GM12874 (cell line): ENCODE measurements around the gene SSPN.

Experiments used
- TF ChIP-seq, protein P1 (sequence below): IDR thresholded peaks from 2 replicates; pipeline ENCODE4 v1.5.1; 2011; ENCODE audit warnings: low read depth, mild to moderate bottlenecking, control low read depth, low read length, moderate library complexity; ENCODE audit not compliant: insufficient read depth

SSPN gene

DNA sequence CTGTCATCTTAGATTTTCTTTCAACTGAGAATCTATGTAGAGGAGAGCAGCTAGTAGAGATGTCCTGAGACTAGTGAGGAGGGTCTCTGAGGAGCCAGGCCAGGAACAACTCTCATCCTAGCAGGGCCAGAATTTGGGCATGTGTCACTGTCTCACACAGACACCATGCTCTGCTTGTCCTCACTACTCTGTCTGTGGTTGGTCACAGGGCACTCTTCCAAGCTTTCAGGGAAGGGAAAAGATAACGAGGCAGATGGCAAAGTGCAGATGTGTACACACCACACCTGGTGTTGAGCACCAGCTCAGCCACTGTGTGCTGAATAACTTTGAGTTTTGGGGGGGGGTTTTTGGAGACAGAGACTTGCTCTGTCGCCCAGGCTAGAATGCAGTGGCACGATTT is 2.5 kb downstream of the SSPN start:
- TF ChIP-seq, protein P1, sequence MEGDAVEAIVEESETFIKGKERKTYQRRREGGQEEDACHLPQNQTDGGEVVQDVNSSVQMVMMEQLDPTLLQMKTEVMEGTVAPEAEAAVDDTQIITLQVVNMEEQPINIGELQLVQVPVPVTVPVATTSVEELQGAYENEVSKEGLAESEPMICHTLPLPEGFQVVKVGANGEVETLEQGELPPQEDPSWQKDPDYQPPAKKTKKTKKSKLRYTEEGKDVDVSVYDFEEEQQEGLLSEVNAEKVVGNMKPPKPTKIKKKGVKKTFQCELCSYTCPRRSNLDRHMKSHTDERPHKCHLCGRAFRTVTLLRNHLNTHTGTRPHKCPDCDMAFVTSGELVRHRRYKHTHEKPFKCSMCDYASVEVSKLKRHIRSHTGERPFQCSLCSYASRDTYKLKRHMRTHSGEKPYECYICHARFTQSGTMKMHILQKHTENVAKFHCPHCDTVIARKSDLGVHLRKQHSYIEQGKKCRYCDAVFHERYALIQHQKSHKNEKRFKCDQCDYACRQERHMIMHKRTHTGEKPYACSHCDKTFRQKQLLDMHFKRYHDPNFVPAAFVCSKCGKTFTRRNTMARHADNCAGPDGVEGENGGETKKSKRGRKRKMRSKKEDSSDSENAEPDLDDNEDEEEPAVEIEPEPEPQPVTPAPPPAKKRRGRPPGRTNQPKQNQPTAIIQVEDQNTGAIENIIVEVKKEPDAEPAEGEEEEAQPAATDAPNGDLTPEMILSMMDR, result no peak

DNA sequence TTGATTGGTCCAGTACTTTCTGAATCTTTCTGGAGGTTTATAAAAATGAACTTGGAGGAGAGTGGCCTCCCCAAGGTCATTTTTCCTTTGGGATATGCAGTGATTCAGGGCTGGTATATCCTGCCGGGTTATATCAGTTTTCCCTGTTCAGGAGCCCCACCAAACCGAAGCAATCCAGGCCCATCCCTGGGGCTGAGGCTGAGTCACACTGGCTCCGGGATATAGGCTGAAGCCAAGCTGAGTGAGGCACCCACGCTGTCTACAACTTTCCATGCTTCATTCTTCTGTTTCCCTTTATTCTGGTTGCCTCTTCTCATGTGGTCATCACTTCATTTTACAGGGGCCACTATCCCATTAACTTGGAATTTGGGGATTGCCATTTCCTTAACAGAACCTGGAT is 3.4 kb downstream of the SSPN start:
- TF ChIP-seq, protein P1, result no peak

DNA sequence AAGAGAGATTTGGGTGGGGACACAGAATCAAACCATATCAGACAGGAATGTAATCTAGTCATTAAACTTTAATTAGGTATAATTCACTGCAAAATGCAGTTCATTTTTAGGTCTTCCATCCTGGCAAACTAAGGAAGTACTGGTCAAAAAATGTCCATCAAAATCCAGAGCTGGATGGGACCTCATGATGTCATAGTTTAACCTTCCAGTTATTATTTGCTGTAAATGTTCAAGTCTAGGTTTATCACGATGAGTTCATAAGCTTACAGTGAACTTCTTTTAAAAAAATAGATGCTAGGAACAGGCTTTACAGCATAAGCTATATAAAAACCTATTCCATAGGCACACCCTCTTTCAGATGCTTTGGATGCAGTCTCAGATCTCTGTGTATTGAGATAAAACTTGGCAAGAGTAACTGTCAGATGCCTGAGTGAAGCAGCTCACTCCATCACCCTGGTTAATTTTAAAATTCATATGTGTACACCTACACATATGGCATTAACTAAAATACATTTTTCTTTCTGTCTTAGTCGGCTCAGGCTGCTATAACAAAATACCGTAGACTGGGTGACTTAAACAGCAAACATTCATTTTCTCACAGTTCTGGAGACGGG is 7.9 kb downstream of the SSPN start:
- TF ChIP-seq, protein P1, result no peak

DNA sequence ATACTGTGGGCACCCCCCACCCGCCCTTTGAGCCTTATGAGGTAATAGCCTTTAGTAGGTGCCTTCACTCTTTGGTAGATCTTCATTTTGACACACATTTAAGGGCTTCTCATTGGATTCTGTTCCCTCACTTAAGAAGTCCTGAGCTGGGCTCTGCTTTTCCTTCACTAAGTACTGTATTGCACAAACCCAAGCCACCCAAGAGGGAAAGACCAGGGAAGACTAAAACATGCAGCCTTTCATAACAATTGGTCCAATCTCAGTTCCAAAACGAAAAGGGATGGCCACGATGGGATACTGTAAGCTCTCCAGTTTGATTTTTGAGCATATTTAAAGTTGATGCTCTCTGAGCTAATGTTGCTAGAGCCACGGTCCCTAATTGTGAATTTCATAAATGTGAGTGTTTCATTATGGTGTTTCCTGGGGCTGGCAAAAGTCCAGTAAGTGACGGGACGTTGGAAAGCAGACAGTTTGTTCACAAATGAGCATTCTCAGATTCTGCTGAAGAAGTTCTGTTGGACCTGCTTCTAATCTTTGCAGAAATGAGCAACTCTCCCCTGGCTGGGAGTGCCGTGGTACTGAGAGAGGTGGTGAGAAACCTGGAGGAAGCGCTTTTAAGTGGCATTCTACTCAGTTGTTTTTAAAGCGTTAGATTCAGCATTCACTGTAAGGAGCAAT is 9.4 kb downstream of the SSPN start:
- TF ChIP-seq, protein P1, result no peak

DNA sequence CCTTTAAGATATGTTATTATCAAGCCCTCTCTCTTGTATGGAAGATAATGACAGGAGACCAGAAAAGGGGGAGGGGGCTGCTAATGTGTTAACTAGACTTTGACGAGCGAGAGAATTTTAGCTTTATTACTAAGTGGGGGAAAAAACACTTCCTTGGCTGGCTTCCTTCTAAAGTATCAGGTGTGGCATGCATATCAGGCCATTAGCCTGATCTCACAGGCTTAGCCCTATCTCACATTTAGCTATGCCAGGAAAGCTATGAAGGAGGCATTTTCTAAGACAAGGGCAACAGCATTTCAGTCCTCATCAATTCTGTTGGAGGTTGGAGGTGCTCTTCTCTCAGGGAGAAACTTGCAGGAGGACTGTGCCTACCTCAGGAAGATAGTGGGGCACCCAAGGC is 9.9 kb downstream of the SSPN start:
- TF ChIP-seq, protein P1, result no peak

DNA sequence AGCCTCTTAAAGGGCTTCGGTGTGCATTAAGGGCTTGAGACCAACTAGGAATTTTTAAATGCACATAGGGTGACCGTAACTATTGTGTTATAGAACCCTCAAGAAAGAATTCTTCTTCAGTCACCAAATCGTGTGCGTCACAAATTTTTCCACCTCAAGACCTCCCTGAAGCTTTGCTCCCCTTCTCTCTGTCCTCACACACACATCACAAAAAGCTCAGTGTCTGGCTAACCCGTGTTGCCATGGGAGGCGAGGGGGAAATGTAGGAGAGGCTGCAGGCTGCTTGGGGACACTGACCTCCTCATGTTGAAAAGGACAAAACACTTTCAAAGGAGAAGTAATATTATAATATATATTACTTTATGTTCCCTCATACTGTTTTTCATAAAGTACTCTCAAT is 10.6 kb downstream of the SSPN start:
- TF ChIP-seq, protein P1, result no peak

DNA sequence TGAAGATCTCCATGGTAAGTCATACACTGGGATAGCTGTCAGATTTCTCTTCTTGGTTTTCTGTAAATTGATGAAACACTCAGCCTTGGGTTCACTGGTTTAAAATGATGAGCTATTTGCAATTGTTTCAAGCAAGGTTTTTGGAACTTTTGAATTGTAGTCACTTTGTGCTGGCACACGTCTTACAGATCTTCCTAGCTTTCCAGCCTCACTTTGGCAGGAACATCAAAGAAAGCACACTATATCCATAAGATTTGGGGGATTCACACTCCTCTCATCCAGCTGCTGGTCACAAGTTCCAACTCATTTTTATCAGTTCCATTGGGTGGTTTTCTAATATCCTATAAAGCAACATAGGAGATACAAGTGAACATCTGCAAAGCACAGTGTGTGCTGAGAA is 16.0 kb downstream of the SSPN start:
- TF ChIP-seq, protein P1, result no peak

DNA sequence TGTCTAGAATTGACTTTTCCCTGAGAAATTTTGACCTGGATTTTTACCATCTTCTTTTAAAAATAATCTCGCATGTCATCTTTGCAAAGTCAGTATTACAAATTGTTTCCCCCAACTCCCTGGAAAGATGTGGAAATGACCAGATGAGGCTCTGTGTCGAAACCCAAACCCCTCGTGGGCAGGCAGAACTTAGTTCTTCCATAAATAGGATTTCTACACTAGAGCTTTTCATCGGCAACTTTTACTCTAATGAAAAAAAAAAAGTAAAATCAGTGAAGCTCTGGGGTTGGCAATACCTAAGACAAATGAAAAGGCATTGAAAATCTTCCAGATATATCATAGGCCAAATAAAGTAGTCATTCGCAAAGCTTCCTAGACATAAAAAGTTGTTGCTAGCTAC is 17.0 kb downstream of the SSPN start:
- TF ChIP-seq, protein P1, result no peak
